LNCaP clone FGC (cell line): ENCODE measurements around the gene NEB.
A peak's percentile ranks its signal among the peaks of the same experiment; 100 is the strongest.

Experiments
- DNase-seq: peaks from one replicate; pipeline ENCODE4 v3.0.0-alpha.2; 2011; ENCODE audit warnings: low read depth
- H3K4me3 ChIP-seq: 2 replicates; pipeline ENCODE4 v1.5.1; 2011; ENCODE audit warnings: mild to moderate bottlenecking, low read depth, low read length, control low read depth
- TF ChIP-seq, protein P1 (sequence below): IDR thresholded peaks from 2 replicates; pipeline ENCODE4 v1.5.1; 2012; ENCODE audit warnings: mild to moderate bottlenecking; ENCODE audit not compliant: control insufficient read depth, insufficient read depth; ENCODE audit errors: extremely low read depth

Gene NEB

DNA sequence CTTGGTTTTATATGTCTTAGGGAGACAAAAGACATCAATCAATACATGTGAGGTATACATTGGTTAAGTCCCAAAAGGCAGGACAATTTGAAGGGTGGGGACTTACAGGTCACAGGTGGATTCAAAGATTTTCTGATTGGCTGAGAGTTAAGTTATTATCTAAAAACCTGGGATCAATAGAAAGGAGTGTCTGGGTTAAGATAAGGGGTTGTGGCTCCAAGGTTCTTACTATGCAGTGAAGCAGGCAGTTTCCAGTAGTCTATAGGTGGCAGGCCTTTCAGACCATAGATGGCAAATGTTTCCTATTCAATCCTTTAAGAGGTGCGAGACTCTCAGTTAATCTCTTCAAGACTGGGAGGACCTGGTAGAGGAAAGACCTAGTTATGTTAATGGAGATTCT, 42.1 kb upstream of the NEB start:
- DNase-seq, result no peak
- H3K4me3 ChIP-seq, result no peak overlapping the region
- TF ChIP-seq, protein P1, sequence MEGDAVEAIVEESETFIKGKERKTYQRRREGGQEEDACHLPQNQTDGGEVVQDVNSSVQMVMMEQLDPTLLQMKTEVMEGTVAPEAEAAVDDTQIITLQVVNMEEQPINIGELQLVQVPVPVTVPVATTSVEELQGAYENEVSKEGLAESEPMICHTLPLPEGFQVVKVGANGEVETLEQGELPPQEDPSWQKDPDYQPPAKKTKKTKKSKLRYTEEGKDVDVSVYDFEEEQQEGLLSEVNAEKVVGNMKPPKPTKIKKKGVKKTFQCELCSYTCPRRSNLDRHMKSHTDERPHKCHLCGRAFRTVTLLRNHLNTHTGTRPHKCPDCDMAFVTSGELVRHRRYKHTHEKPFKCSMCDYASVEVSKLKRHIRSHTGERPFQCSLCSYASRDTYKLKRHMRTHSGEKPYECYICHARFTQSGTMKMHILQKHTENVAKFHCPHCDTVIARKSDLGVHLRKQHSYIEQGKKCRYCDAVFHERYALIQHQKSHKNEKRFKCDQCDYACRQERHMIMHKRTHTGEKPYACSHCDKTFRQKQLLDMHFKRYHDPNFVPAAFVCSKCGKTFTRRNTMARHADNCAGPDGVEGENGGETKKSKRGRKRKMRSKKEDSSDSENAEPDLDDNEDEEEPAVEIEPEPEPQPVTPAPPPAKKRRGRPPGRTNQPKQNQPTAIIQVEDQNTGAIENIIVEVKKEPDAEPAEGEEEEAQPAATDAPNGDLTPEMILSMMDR, result no peak

DNA sequence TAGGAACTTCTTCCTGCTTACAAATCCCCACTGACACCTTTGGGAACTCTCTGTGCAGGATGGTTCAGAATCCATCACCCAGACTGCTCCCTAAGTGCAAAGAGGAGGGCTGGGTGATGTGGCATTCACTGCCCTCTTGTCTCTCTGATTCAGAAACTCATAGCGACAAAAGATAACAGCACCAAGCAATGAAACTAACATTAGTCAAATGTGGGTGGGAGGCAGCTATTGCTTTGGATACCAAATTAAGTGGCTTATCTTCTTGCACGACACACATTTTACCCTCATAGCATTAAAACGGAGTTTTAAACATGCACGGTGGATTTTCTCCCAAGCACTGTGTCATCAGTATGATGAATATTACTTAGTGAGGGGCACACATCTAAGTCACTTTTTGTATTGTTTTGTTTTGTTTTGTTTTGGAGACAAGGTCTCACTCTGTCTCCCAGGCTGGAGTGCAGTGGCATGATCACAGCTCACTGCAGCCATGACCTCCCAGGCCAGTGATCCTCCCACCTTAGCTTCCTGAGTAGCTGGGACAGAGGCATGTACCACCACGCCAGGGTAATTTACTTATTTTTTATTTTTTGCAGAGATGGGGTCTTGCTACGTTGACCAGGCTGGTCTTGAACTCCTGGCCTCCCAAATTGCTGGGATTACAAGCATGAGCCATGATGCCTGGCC, 40.9 kb upstream of the NEB start:
- no peak overlapping the region for H3K4me3 ChIP-seq
- no peak for DNase-seq
- TF ChIP-seq, protein P1, result no peak

DNA sequence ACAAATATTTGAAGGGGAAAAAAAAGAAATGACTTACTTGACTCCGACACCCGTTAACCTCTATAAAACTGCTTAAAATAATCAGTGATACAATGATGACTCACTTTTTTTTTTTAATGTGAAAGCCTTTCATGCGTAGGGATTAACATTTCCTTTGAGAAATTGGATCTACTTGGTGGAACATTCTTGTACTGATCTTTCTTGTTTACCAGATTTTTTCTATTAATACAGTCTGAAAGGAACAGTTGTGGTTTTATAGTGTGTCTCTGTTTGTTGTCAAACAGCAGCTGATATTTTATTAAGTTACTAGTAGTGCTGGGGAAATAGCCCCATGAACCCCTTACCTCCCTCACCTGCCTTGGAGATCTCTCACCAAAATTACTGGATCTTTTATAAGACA, 40.2 kb upstream of the NEB start:
- peak; percentile 74 for DNase-seq
- no peak overlapping the region for H3K4me3 ChIP-seq

DNA sequence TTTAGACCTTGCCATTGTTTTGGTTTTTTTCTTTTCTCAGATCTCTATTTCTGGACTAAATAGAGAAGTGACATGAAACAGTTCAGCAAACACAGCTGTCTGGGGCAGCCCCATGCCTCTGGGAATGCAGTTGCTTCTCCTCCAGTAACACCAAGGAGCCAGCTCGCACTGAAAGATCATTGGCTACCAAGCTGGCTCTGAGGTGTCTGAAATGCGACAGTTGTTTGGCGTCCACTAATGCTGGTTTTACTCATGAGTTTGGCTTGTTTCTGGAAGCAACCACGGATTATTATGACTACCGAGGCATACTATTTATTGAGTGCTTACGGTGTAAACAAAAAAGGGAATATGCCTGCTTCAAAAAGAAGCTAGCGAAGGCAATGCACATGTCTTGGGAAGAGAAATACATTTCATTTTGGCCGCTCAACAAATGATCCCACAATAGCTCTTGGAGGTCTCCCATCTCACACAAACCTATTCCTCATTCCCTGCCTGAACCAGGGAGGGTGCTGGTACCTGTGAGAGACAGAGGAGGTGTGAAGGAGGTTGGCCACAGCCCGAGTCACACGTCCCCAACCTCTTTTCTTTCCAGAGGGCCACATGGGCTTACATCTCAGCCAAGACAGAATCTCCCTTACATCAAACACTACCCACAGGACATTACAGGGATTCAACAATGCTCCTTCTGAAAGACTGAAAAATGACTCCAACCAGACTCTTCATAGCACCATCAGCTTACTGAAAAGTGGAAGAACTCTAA, 37.5 kb upstream of the NEB start:
- no peak for DNase-seq
- TF ChIP-seq, protein P1, result no peak
- no peak overlapping the region for H3K4me3 ChIP-seq

More for the DNA sequence above, 40.2 kb upstream of the NEB start:
- TF ChIP-seq, protein P1, result no peak

DNA sequence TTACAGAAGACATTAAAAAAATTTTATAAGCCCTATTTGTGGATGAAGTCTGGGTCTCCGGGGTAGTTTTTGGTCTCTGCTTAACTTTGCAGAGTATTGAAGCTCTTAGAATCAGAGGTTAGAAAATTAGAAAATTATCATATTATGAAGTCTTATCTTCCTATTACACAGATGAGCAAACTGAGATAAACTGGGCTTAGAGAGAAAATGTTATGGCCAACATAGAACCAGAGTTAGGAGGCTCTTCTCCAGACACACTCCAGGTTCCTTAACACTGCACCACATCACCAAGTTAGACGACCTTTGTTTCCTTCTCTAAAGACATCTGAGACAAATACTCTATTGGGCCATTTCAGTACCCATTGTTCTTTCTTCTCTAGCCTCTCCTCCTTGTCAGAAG, 36.7 kb upstream of the NEB start:
- no peak for DNase-seq
- TF ChIP-seq, protein P1, result no peak
- no peak overlapping the region for H3K4me3 ChIP-seq

DNA sequence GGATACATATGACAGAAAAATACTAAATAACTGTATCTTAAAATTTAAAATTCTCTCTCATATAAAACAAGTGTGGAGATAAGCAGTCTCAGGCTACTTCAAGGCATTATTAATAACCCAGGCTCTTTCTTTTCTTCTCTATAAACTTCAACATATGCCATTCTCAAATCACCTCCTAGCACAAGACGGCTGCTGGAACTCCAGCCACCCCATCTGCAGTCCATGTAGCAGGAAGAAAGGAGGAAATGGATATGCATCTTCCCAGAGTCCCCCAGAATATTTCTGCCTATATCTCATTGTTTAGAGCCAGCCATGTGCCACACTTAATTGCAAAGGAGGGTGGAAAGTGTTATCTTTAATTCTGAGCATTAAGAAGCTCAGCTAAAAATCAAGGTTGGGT, 35.3 kb upstream of the NEB start:
- H3K4me3 ChIP-seq, result no peak overlapping the region
- TF ChIP-seq, protein P1, result no peak

More for the DNA sequence above, 35.3 kb upstream of the NEB start:
- DNase-seq, result no peak
